ENCODE measurements around the gene CALHM5. TPM values are rescaled to one million over a fixed set of nuclear protein-coding genes. Genes with fewer than 3 reads are reported as not detected.

Gene CALHM5
- total and polyA plus RNA-seq, 9 of the 15 experiments (the other 6 are each of a cell fraction or from before 2014, with no cell fraction given): under 0.01 to 0.05 (median 0.02) TPM; not detected in 2

DNA sequence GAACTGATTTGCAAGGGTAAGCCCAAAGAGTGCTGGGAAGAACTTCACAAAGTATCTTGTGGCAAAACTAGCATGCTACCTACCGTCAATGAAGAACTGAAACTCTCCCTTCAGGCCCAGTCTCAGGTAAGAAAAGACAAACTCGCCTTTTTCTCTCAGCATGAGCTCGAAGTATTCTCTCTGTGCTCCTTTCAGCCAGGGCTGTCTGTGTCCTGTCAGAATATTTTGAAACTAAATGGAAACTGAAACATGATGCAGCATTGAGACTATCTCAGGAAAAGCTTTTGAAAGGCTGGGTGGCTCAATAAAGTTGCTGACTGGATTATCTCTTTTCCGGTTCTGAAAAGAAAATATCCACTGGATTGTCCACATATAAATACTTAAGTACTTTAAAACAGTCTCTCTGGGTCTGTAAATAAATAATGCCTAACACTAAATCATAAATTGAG is 696 bp downstream of the CALHM5 start:
- H3K4me3 ChIP-seq: no peak overlapping the region
- H3K4me2 ChIP-seq (ENCODE audit: insufficient read depth, low read length): peak overlapping the region; percentile 63
- intact Hi-C loops (cut with micrococcal nuclease) (loop anchor here (5.0 kb wide), 1 partner anchor 70 kb away; no protein-coding TSS in a partner anchor), in situ Hi-C loops (cut with MboI) (no loop called here)
- DNase-seq (ENCODE audit: extremely low read depth in 1 of 4, low spot score in 3 of 4) (no peak), FAIRE-seq (no peak), ATAC-seq (peak; percentile 53)
- H3K4me1 ChIP-seq (replicated peaks in 1 of 2; ENCODE audit: control insufficient read depth in 2 of 2, insufficient read depth in 2 of 2, low read length in 2 of 2): peaks cover 3 to 6% of the 10 kb centered on the region in 2 experiments; a peak in 3 of 5 replicates
- no peaks in the 10 kb centered on the region for H3K79me2 ChIP-seq (ENCODE audit: control insufficient read depth, insufficient read depth, low read length)
- CTCF ChIA-PET (ENCODE audit: low intra/inter-chr PET ratio): no interaction called here
- H2AFZ ChIP-seq (ENCODE audit: low read depth, low read length): peak overlapping the region; percentile 87
- no peaks in the 10 kb centered on the region; a peak in 2 of 5 replicates for H3K27me3 ChIP-seq (ENCODE audit: control insufficient read depth in 2 of 2, insufficient read depth in 2 of 2, low read length in 2 of 2)
- H3K9ac ChIP-seq (ENCODE audit: insufficient read depth in 1 of 2, low read depth in 2 of 2, low read length in 2 of 2): peak overlapping the region in 1 of 2 experiments; percentile 75; a peak in 1 of 4 replicates
- POLR2A ChIA-PET: interaction anchor here (0.6 to 1.8 kb wide), 13 partner anchors 9 to 346 kb away, joined by 3 to 10 read pairs (median 4); partner anchors contain the start of genes CALHM4 and TSPYL1
- WGBS (ENCODE audit: insufficient coverage, low coverage, missing lambda C conversion rate): 21% methylated on average over 4 of the region's 4 CpGs
- H3K36me3 ChIP-seq (ENCODE audit: control insufficient read depth, insufficient read depth, low read length): no peaks in the 10 kb centered on the region
- BruUV-seq (replicated peaks): no TSS peak
- H3K9me1 ChIP-seq (ENCODE audit: control insufficient read depth, insufficient read depth, low read length): no peaks in the 10 kb centered on the region
- no peaks in the 10 kb centered on the region for H4K20me1 ChIP-seq (replicated peaks; ENCODE audit: control insufficient read depth, insufficient read depth, low read length)
- H3K9me3 ChIP-seq (replicated peaks; ENCODE audit: control insufficient read depth, insufficient read depth, low read depth, low read length): no peaks in the 10 kb centered on the region
- H3K27ac ChIP-seq (ENCODE audit: extremely low read depth, low read depth, low read length): no peak overlapping the region
- TF ChIP-seq, protein P1, sequence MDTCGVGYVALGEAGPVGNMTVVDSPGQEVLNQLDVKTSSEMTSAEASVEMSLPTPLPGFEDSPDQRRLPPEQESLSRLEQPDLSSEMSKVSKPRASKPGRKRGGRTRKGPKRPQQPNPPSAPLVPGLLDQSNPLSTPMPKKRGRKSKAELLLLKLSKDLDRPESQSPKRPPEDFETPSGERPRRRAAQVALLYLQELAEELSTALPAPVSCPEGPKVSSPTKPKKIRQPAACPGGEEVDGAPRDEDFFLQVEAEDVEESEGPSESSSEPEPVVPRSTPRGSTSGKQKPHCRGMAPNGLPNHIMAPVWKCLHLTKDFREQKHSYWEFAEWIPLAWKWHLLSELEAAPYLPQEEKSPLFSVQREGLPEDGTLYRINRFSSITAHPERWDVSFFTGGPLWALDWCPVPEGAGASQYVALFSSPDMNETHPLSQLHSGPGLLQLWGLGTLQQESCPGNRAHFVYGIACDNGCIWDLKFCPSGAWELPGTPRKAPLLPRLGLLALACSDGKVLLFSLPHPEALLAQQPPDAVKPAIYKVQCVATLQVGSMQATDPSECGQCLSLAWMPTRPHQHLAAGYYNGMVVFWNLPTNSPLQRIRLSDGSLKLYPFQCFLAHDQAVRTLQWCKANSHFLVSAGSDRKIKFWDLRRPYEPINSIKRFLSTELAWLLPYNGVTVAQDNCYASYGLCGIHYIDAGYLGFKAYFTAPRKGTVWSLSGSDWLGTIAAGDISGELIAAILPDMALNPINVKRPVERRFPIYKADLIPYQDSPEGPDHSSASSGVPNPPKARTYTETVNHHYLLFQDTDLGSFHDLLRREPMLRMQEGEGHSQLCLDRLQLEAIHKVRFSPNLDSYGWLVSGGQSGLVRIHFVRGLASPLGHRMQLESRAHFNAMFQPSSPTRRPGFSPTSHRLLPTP (IDR thresholded peaks at IDR 0.05; ENCODE audit: borderline replicate concordance, extremely low read depth, insufficient read length): no peak
- no peak for TF ChIP-seq TRIM28 (IDR thresholded peaks at IDR 0.05)
- no peak for TF ChIP-seq STAT5A (IDR thresholded peaks at IDR 0.05; ENCODE audit: borderline replicate concordance, low read length)
- TF ChIP-seq ZNF175 (CRISPR knock-in tag; IDR thresholded peaks at IDR 0.05; ENCODE audit: low read depth): no peak
- TF ChIP-seq, protein P2, sequence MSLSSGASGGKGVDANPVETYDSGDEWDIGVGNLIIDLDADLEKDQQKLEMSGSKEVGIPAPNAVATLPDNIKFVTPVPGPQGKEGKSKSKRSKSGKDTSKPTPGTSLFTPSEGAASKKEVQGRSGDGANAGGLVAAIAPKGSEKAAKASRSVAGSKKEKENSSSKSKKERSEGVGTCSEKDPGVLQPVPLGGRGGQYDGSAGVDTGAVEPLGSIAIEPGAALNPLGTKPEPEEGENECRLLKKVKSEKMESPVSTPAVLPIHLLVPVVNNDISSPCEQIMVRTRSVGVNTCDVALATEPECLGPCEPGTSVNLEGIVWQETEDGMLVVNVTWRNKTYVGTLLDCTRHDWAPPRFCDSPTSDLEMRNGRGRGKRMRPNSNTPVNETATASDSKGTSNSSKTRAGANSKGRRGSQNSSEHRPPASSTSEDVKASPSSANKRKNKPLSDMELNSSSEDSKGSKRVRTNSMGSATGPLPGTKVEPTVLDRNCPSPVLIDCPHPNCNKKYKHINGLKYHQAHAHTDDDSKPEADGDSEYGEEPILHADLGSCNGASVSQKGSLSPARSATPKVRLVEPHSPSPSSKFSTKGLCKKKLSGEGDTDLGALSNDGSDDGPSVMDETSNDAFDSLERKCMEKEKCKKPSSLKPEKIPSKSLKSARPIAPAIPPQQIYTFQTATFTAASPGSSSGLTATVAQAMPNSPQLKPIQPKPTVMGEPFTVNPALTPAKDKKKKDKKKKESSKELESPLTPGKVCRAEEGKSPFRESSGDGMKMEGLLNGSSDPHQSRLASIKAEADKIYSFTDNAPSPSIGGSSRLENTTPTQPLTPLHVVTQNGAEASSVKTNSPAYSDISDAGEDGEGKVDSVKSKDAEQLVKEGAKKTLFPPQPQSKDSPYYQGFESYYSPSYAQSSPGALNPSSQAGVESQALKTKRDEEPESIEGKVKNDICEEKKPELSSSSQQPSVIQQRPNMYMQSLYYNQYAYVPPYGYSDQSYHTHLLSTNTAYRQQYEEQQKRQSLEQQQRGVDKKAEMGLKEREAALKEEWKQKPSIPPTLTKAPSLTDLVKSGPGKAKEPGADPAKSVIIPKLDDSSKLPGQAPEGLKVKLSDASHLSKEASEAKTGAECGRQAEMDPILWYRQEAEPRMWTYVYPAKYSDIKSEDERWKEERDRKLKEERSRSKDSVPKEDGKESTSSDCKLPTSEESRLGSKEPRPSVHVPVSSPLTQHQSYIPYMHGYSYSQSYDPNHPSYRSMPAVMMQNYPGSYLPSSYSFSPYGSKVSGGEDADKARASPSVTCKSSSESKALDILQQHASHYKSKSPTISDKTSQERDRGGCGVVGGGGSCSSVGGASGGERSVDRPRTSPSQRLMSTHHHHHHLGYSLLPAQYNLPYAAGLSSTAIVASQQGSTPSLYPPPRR (CRISPR knock-in tag; IDR thresholded peaks at IDR 0.05; ENCODE audit: borderline replicate concordance): no peak
- no peak for TF ChIP-seq BRD4 (IDR thresholded peaks at IDR 0.05)
- no peak for TF ChIP-seq MYNN (IDR thresholded peaks at IDR 0.05)
- no peak for TF ChIP-seq MYNN (CRISPR knock-in tag; IDR thresholded peaks at IDR 0.05)
- 0 out of 2 replicates have a peak, but pooled peaks have one; percentile 57 for TF ChIP-seq BACH1 (tag; IDR thresholded peaks at IDR 0.05)
